ENCODE results near the gene TMPRSS11F.

Gene TMPRSS11F

DNA sequence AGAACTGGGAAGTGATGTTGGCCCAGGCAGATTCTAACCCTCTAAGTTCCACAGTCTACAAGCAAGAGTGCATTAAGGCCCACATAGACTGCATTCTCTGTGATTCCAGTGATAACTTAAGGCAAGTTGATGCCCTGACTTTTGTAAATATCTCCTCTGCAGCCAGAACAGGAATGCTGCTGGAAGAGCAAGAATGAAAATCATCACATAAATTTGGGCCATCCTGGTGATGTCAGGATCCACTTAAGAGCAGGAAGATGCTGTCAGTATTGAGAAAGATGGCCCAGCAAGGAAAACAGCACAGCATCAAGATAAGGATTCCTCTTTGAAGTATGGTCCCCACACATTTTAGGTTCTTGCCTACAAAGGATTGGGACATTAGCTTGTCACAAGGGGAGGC, 52.4 kb downstream of the TMPRSS11F start:
- DNase-seq = no peak

DNA sequence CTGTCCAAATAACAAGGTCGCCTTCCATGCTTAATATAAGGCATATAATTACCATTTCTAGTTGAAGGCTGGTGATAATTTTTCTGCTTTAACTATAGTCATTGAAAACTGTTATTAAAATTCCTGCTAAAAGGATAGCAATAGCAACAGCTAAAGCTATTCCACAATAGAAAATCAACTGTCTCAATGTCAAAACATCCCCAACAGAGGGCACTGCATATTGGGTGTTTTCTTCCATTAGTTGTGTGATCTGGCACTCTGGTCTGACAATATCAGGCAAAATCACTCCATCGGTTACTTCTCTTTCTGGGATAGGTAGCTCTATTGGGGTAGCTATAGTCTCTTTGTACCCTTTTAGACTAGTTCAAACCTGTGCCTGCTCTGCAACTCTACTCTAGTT, 53.5 kb downstream of the TMPRSS11F start:
- no peak for DNase-seq

DNA sequence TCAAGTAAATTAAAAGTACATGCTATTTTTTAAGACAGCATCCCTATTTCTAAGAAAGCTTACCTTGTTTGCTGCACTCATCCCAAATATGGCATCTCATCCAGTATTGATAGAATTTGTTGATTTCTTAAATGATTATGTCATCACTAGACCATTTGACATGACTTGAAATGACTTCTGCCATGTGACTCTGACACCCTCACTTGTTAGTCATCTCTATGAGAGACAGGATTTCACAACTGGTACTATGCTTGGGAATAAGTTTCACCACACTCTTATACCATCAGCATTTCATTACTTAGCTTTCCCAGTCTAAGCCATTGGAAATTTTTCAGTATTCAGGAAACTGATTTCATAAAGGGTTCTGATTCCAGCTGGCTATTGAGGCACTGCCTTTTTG, 55.3 kb downstream of the TMPRSS11F start:
- no peak for DNase-seq

DNA sequence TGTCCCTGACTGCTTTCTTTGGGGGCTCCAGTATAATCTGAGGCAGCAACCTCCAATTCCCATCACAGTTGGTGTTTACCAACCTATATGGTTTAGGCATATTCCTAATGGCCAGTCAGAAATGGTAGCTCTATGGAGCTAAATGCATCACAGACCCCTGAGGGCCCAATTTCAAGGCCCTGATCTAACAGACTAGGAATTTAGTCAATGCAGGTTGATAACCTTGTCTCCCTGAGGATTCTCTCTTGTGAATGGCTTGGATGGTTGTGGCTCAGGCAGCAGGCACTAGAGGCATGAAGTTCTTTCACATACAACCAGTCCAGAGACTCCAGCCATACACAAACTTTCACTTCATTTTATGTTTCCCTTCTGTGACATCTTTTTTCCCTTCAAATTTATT, 59.4 kb downstream of the TMPRSS11F start:
- DNase-seq = no peak

- no peak for DNase-seq
Observed at GRCh38 chr4:68062501-68062900, 67.2 kb downstream of the TMPRSS11F start.

GRCh38 chr4:68038272-68038671, 91.4 kb downstream of the TMPRSS11F start:
- no peak for DNase-seq

DNA sequence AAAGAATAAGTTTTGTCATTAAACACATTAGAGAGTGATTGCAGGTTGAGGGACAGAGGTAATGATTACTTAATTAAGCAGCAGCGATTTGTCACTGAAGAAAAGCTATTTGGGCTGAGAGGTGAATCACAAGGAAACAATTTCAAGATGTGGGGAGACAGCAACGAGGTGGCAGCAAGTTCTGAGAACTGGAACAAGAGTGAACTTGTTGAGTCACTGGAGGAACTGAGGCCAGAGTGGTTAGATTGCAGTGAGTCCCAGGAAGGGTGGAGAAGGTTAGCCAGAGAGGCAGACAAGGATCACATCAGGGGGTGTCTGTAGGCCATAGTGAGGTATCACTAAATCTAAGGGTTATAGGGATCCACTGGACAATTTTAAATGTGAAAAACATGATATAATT, 108.5 kb downstream of the TMPRSS11F start:
- DNase-seq = no peak

DNA sequence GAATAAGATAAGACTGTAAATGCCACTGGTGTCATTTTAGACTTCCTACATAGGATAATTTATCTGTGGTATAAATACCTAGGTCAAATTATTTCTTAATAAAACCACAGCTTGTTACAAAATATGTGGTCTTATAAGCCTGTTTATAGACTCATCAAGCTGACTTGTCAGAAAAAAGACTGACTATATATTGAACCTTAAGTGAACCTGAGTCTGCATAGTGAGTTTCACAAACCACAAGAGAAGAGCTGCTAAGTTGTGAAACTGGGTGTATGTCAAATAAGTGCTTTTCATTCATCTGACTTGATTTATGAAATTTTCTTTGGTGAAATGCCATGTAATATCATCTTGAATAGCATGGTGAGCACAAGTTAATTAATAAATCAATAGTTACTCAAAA, 118.0 kb downstream of the TMPRSS11F start:
- DNase-seq = no peak

Data from effector CD8-positive, alpha-beta T cell (primary cell).